ENCODE measurements around the gene KCNQ5. TPM values are rescaled to one million over a fixed set of nuclear protein-coding genes. Genes with fewer than 3 reads are reported as not detected.

Gene KCNQ5
- total and polyA plus RNA-seq, 10 of the 15 experiments (the other 5 are each of a cell fraction or from before 2014, with no cell fraction given) = 0.60 to 16.2 (median 3.2) TPM

DNA sequence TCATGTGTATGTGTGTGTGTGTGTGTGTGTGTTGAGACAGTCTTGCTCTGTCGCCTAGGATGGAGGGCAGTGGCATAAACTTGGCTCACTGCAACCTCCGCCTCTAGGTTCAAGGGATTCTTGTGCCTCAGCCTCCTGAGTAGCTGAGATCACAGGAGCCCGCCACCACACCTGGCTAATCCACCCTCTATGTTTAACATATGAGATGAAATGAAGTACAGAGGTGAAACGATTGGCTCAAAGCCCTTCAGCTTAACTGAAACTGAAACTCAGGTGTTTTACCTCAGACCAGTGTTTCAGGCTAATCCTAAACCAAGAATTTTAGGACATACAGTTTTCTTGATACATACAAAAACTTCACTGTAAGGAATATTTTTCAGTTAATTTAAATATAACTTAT is 167.3 kb downstream of the KCNQ5 start (continued):
- no peak for TF ChIP-seq KAT2A (conservative IDR thresholded peaks at IDR 0.05; ENCODE audit: control insufficient read depth, low read depth, low read length)
- TF ChIP-seq JUNB (IDR thresholded peaks at IDR 0.05) = no peak
- TF ChIP-seq SMAD1 (IDR thresholded peaks at IDR 0.05; ENCODE audit: low read depth, partially characterized antibody) = no peak

DNA sequence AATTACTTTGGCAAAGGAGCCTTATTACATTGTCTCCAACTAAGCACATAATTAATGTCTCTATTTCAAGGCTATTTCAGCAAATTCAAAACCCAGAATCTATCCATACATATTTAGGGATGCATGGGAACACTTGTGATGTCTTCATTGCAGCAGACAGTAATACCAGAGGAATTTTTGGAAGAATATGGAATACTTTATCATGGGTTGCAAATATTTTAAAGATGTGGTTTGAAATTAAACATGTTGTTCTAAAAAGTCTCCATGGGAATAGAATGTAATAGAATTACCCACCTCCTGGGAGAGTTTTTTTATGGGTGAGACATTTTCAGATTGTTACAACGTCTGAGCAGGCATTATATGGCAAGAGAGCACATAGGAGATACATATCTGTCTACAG is 170.8 kb downstream of the KCNQ5 start:
- no peaks in the 10 kb centered on the region for H3K27me3 ChIP-seq (replicated peaks in 1 of 2; ENCODE audit: control insufficient read depth in 2 of 2, insufficient read depth in 2 of 2, low read length in 1 of 2)
- H3K27ac ChIP-seq (ENCODE audit: control insufficient read depth, insufficient read depth) = no peak overlapping the region
- H2AFZ ChIP-seq (ENCODE audit: control insufficient read depth, low read depth, low read length) = no peak overlapping the region
- 89% methylated on average over 1 of the region's 1 CpG for WGBS (ENCODE audit: insufficient coverage, insufficient replicate concordance, low lambda C conversion rate, missing lambda C conversion rate)
- BruUV-seq (replicated peaks) = no TSS peak
- peaks cover 0 to 1% of the 10 kb centered on the region in 2 experiments; a peak in 1 of 4 replicates for H3K36me3 ChIP-seq (ENCODE audit: control insufficient read depth in 2 of 2, insufficient read depth in 2 of 2, low read length in 1 of 2)
- no peak overlapping the region for H3K4me2 ChIP-seq (ENCODE audit: control insufficient read depth, insufficient read depth)
- ATAC-seq (no peak), DNase-seq (ENCODE audit: low read depth, low spot score) (no peak), FAIRE-seq (no peak)
- peaks cover 4% of the 10 kb centered on the region; the same call in 1 of the 2 replicates for H3K4me1 ChIP-seq (ENCODE audit: control insufficient read depth, insufficient read depth, low read length)
- no peaks in the 10 kb centered on the region; the same call in 2 of the 3 replicates for H3K9me3 ChIP-seq (replicated peaks; ENCODE audit: control insufficient read depth, insufficient read depth, low read length)
- peaks cover 2% of the 10 kb centered on the region for H3K79me2 ChIP-seq (ENCODE audit: control insufficient read depth, insufficient read depth, low read length)
- POLR2A ChIA-PET = no interaction called here
- no peak overlapping the region for H3K9ac ChIP-seq (ENCODE audit: control insufficient read depth, insufficient read depth, low read length)
- in situ Hi-C loops (cut with MboI) = no loop called here
- no peak overlapping the region for H3K4me3 ChIP-seq
- no peaks in the 10 kb centered on the region for H4K20me1 ChIP-seq (ENCODE audit: control insufficient read depth, insufficient read depth)
- SMC1A ChIA-PET (ENCODE audit: uncharacterized antibody, unreplicated experiment) = no interaction called here
- CTCF ChIA-PET = interaction anchor here (0.9 to 1.7 kb wide), 4 partner anchors 14 to 319 kb away, joined by 3 to 4 read pairs (median 3); no protein-coding TSS in a partner anchor
- RAD21 ChIA-PET (ENCODE audit: unreplicated experiment) = no interaction called here
- intact Hi-C loops (cut with micrococcal nuclease; ENCODE audit: unreplicated experiment) = no loop called here
- TF ChIP-seq E4F1 (IDR thresholded peaks at IDR 0.05; ENCODE audit: borderline replicate concordance, partially characterized antibody) = no peak
- TF ChIP-seq NR2F1 (conservative IDR thresholded peaks at IDR 0.05) = no peak
- TF ChIP-seq RBBP5 (conservative IDR thresholded peaks at IDR 0.05) = no peak
- TF ChIP-seq SMAD5 (IDR thresholded peaks at IDR 0.05; ENCODE audit: low read depth) = no peak
- no peak for TF ChIP-seq YY1 (IDR thresholded peaks at IDR 0.05; ENCODE audit: low read depth, low read length)
- no peak for TF ChIP-seq TBL1XR1 (IDR thresholded peaks at IDR 0.05; ENCODE audit: low read depth, low read length)
- TF ChIP-seq E2F4 (IDR thresholded peaks at IDR 0.05; ENCODE audit: low read depth, low read length) = no peak
- no peak for TF ChIP-seq TCF3 (IDR thresholded peaks at IDR 0.05; ENCODE audit: borderline replicate concordance, insufficient read depth, low read depth, low read length)
- no peak for TF ChIP-seq REST (IDR thresholded peaks at IDR 0.05; ENCODE audit: low read depth, low read length)
- no peak for TF ChIP-seq SREBF1 (IDR thresholded peaks at IDR 0.05; ENCODE audit: low read length)
- TF ChIP-seq CTCF (IDR thresholded peaks at IDR 0.05 in 2 of 3, conservative IDR thresholded peaks at IDR 0.05 in 1 of 3; ENCODE audit: control insufficient read depth in 2 of 3, extremely low read depth in 1 of 3, insufficient read depth in 1 of 3, low read depth in 3 of 3, low read length in 3 of 3) = no peak
- TF ChIP-seq ATF7 (IDR thresholded peaks at IDR 0.05; ENCODE audit: low read depth) = no peak
- no peak for TF ChIP-seq POLR2A (IDR thresholded peaks at IDR 0.05; ENCODE audit: low read depth, low read length)

All from GM12878 (cell line).